Measurements from ENCODE around the gene BTN2A1.
"Not testable (repeated sequence)": the region's sequence is repeated elsewhere in the genome, so short reads cannot be mapped to it uniquely, and the experiment has no call there.

The BTN2A1 gene

DNA sequence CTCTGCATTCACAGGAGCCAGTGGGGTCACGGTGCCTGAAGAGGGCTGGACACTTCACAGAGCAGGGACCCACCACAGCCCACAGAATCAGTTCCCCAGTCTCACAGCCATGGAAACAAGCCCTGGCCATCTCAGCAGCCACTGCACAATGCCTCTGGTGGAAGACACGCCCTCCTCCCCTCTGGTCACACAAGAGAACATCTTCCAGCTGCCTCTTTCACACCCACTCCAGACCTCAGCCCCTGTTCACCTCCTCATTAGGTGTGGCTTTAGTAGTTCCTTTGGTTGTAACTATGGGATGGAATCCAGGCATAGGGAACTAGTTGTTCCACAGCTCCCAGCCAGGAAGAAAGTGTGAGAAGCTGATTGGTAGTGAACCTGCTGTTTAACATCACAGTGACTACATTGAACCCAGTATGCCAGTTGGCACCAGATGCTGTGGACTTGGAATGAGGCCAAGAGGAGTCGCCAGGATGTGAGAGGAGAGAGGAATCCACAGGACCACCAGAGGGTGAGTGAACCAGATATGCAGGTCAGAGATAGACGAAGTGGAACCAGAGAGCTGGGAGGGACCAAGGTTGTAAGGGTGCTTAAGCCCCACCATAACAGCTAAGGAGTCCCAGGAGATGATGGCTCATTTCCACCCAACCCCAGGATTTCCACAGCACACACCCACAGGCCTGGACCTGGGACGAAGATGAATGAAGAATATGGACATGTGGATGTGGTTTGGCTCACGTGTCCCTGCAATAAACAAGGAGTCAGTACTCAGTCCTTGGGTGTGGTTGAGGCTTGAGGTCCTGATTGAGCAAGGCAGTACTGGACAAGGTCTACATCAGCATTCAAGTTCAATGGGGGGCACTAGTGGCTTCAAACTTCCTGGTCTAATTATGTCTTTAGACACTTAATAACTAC, 26.2 kb upstream of the BTN2A1 start:
- H3K27ac ChIP-seq = no peak overlapping the region
- DNase-seq (ENCODE audit: low read depth, low spot score) = no peak

DNA sequence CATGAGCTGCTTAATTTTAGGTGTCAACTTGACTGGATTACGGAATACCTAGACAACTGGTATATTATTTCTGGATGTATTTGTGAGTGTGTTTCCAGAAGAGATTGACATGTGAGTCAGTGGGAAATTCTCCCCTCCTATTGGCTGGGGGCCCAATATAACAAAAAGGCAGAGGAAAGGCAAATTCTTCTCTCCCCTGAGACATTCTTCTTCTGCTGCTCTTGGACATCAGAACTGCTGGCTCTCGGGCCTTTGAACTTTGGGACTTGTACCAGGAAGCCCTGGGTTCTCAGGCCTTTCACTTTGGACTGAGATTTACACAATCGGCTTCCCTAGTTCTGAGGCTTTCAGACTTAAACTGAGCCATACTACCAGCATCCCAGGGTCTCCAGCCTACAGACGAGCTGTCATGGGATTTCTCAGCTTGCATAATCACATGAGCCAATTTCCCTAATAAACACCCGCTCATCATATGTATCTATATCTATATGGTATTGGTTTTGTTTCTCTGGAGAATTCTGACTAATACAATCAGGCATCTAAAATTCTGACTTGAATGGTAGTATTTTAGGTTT, 25.0 kb upstream of the BTN2A1 start:
- no peak for DNase-seq (ENCODE audit: low read depth, low spot score)
- H3K27ac ChIP-seq = no peak overlapping the region

DNA sequence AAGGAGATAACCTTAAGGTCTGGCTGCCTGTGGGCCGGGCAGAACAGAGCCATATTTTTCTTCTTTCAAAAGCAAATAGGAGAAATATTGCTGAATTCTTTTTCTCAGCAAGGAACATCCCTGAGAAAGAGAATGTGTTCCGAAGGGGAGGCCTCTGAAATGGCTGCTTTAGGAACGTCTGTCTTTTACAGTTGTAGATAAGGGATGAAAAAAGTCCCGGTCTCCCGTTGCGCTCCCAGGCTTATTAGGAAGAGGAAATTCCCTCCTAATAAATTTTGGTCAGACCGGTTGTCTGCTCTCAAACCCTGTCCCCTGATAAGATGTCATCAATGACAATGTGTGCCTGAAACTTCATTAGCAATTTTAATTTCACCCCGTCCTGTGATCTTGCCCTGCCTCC, 24.1 kb upstream of the BTN2A1 start:
- H3K27ac ChIP-seq; DNase-seq (ENCODE audit: low read depth, low spot score): not testable (repeated sequence)

DNA sequence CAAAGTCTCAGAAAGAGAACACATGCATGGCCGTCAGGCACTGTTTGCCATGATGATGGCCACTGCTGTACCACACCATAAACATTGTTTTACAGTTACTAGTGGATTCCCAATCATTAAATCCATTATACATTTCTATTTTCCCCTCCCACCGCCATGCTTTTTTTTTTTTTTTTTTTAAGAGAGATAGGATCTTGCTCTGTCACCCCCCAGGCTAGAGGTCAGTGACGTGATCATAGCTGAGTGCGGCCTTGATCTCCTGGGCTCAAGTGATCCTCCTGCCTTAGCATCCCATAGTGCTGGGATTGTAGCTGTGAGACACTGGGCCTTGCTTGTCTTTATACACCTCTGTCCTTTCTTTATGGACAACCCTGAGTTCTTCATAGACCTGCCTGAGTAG, 21.7 kb upstream of the BTN2A1 start:
- H3K27ac ChIP-seq = no peak overlapping the region
- DNase-seq (ENCODE audit: low read depth, low spot score) = no peak

DNA sequence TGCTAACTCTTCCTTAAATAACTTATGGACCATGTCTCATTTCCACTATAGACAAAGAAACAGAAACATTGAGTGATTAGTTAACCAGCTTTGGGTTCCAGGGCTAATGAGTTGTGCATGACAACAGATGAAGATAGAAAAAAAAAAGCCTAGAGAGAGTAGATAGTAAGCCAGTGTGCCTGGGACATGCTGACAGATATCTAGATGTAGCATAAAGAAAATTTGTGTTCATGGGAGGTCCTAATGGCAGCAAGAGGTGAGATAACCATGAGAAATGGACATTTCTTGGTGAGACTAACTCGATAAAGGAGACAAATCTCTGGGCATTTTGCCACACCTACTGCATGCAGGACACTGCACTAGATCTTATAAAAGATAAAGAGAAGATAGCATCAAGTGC, 20.2 kb upstream of the BTN2A1 start:
- no peak for DNase-seq (ENCODE audit: low read depth, low spot score)

DNA sequence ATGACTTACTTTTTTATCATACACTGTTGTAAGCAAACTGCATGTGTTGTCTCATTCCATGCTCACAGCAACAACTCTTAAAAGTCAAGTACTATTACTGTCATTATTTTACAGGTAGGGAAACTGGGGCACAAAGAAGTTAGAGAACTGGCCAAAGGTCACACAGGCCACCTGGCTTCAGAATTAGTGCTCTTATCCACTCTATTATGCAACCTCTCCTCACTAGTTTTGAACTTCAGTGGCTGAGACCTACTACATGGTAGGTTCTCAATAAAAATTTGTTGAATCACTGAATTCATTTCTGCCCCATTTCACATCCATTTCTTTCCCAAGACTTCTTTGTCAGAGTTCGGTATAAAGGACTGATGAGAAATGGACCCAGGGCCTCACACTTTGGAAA, 19.8 kb upstream of the BTN2A1 start:
- no peak for DNase-seq (ENCODE audit: low read depth, low spot score)
- no peak overlapping the region for H3K27ac ChIP-seq

More for the DNA sequence above, 20.2 kb upstream of the BTN2A1 start:
- H3K27ac ChIP-seq = no peak overlapping the region

DNA sequence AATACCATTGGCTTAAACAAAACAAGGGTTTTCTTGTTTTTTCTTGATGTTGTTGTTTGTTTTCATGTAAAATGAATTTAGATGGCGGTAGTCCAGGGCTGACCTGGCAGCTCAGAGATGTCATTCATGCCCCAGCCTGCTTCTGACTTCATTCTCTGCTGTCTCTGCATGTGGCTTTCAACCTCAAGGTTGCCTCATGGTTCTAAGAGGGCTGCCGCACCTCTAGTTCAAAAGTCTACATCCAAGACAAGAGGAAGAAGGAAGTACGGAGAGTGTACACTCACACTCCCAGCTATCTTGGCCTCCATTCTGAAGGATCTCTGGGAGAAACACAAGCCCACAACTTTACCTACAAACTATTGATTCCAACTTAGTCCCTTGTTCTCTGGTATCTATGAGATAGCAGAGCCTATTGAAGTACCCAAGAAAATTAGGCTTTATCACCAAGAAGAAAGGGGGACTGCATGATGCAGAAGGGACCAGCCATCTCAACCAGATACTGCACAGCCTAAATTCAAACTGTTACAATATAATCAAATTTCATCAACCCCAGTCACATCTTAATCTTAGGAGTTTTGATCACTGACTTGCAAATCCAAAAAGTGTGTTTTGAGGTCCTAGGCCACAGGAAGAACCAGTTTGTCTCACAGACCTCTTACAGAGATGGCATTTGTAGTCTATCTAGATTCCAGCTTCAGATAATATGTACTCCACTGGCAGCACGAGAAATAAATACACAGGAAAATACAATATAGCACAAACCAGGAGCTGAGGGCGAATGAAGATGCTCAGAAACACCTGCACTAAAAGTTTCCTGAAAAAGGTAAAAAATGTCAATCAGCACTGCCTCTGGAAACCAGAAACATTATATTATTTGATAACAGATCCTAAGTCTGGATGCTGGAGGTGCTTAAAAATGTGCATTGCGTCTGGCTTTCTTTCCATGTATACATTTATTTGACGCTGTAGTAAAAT, 18.3 kb upstream of the BTN2A1 start:
- peak; percentile 66 for DNase-seq (ENCODE audit: low read depth, low spot score)
- peak overlapping the region; percentile 57 for H3K27ac ChIP-seq

DNA sequence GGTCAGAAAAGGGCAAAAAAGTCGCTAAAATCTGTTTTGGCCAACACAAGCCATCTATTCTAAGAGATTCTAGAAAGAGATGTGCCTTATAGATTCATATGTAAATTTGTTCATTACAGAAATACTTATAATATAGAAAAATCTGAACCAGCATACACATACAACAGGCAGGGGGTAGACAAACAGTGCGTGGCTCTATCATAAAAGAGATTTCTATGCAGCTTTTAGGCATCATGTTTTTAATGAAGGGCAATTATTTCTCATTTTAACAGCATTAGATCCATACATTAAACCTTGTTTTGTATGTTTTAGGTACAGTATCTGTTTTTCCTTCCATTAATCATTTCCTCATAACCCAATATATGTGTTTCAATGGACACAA, 16.8 kb upstream of the BTN2A1 start:
- no peak overlapping the region for H3K27ac ChIP-seq
- no peak for DNase-seq (ENCODE audit: low read depth, low spot score)

DNA sequence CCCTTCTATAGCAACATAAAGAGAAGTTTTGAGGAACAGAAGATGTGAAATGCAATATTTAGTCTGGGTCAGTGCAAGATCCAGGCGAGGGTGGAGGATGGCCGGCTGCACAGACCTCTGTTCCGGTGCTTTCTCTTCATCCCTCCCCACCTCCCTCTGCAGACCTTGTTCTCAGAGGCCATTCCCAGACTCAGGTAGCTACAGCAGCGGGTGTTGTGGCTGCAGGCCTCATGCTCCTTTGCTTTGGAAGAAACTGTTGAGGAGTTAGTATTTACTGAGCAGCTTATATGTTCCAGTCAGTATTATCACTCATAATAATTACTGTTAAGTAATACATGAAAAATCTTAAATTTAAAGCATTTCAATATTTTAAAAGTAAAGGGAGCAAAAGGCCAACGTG, 15.8 kb upstream of the BTN2A1 start:
- no peak overlapping the region for H3K27ac ChIP-seq
- DNase-seq (ENCODE audit: low read depth, low spot score) = no peak

DNA sequence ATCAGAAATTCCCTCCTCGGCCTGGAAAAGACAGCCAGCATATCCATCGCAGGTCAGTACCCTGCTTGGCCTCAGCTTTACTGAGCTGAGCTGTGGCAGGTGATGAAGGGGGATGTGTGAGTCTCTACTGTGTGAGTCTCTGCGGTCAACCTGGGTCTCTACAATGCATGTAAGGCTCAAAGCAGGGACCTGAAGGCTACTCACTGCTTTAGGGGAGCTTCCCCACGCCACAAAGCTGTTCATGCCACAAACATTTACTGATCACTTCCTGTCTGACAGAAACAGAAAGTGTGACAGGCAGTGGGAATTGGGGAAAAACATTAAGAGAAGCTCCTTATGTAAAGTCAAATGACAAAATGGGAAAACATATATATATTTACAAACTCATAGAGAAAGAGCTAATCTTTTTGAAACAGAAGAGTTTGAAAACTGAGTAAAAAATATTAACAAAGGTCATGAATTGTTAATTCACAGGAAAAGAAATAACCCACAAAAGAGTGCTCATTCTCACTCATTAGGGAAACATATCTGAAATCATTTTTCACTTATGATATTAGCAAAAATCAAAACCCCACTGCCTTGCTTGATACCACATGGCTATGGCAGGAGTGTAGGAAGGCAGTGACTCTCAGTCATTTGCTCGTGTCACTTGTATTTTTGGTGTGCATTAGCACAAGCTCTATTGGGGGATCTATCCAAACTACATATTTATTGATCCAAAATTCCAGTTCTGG, 11.7 kb upstream of the BTN2A1 start:
- no peak for DNase-seq (ENCODE audit: low read depth, low spot score)
- H3K27ac ChIP-seq = no peak overlapping the region

DNA sequence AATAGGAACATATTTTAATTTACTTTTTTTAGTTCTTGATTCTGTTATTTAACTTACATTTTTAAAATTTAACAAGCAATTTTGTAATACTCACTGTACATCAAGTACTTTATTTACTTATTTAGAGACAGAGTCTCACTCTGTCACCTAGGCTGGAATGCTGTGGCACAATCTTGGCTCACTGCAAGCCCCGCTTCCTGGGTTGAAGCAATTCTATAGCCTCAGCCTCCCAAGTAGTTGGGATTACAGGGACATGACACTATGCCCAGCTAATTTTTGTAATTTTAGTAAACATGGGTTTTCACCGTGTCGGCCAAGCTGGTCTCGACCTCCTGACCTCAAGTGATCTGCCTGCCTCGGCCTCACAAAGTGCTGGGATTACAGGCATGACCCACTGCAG, 10.5 kb upstream of the BTN2A1 start:
- no peak overlapping the region for H3K27ac ChIP-seq
- no peak for DNase-seq (ENCODE audit: low read depth, low spot score)

DNA sequence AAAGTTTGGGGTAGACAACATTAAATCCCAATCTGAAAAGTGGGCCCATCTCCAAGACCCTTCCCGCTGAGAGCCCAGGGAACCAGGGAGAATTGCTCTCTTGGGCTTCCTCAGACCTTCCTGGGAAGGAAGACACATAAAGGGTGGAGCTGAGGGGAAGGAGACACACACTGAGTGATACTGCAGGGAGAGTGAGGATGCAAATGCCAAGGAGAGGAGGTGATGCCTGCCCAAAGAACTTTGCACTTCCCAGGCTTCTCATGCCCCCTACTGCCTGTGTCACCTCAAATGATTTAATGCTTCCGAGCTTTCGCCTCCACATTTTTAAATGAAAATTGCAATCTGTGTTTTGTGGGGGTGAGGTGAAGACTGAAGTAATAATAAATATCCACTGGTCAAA, 7.5 kb upstream of the BTN2A1 start:
- no peak for DNase-seq (ENCODE audit: low read depth, low spot score)
- no peak overlapping the region for H3K27ac ChIP-seq

DNA sequence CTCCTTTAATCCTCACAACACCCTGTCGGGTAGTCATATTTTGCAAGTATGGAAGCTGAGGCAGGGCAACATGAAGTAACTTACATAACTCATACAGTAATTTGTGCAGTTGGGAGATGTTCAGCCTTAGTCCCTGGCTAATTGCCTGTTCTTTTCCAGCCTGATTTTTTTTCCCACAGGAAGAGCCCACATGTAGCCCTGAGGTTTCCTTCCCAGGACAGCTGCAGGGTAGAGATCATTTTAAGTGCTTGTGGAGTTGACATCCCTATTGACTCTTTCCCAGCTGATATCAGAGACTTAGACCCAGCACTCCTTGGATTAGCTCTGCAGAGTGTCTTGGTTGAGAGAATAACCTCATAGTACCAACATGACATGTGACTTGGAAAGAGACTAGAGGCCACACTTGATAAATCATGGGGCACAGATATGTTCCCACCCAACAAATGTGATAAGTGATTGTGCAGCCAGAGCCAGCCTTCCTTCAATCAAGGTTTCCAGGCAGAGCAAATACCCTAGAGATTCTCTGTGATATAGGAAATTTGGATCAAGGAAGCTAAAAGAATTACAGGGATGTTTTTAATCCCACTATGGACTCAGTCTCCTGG, 5.0 kb upstream of the BTN2A1 start:
- no peak for DNase-seq (ENCODE audit: low read depth, low spot score)
- no peak overlapping the region for H3K27ac ChIP-seq

DNA sequence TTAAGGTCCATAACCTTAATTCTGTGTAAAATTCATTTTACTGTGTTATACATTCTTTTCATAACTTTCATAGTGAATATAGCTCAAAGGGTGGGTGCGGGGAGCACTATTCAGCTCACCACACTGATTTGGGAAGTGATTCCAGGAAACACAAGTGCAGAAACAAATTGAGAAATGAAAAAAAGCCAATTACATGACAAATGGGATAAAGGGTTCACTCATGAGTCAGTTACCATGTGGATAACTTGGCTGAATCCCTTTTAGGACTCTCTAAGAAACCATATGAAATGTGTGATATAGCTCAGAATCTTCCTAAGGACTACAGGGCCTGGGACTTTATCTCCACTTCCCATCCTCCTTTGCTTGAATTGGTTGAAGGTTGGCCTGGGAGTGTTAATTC, 3.1 kb upstream of the BTN2A1 start:
- H3K27ac ChIP-seq = no peak overlapping the region
- no peak for DNase-seq (ENCODE audit: low read depth, low spot score)

DNA sequence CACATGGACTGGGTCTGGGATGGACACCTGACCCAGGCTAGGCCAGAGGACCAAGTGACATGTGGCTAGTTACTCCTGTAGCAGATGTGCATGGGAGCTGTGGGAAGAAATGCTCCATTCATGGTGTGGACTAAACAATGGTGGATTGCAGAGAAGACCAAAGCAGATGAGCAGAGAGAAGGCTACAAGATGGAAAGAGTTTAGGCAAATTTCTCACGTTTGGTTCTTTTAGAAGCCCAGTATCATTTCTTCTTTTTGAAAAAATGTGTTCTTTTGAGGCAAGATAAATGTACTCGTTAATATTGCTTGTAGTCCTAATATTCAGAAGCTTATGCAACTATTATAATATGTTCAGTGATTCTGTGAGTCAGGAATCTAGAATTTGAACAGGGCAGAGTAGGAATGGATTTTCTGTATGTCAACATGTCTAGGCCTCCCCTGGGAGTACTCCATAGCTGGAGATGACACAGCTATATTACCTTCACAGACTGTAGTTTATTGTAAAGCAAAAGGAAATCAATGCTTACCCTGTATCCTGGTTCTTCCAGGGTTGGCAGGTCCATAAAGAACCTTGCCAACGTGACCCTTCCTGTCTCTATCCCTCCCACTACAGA, 2.3 kb upstream of the BTN2A1 start:
- peak; percentile 12 for DNase-seq (ENCODE audit: low read depth, low spot score)
- peak overlapping the region; percentile 51 for H3K27ac ChIP-seq

DNA sequence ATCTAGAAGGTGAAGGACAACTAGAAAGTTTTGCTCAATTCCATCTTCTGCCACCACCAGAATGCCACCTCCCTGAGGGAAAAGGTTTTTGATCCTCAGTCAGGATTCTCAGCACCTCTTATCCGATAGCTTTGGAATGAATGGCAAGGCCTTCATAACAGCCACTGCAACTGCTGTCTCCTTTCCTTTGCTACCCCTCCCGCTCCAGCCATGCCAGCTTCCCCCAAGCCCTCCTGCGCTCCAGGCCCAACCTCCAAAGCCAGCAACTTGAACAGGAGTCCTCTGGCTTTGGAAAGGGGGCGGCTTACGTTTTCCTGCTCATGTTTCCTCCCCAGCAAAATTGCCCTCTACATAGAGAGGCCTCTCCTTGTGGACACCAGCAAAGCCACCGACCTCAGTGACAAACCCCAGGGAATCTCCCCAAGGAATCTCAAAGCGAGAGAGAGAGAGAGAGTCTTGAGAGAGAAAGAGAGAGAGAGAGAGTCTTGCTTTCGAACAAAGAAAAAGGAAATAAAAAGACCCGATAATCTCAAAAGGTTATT, 420 bp upstream of the BTN2A1 start:
- no peak for DNase-seq (ENCODE audit: low read depth, low spot score)
- peak overlapping the region; percentile 78 for H3K27ac ChIP-seq

DNA sequence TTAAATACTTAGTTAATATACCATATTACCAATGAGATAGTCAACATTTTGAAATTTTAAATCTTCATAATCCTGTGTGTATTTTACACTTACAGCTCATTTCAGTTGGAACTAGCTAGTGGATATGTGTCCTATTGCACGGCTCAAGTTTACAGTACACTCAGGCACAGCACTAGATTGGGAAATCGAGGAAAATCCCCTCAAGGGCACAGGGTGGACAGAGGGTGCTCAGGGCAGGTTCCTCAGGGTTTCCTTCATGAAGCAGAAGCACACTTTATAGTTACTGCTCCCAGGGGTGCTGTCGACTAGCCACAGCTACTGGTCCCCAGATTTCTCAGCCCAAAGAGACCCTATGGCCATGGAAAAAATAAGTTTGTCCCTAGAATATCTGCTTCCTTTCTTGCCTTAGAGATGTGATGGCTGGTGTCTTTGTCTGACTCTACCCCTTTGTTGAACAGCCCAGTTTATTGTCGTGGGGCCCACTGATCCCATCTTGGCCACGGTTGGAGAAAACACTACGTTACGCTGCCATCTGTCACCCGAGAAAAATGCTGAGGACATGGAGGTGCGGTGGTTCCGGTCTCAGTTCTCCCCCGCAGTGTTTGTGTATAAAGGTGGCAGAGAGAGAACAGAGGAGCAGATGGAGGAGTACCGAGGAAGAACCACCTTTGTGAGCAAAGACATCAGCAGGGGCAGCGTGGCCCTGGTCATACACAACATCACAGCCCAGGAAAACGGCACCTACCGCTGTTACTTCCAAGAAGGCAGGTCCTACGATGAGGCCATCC, 1.5 kb downstream of the BTN2A1 start:
- H3K27ac ChIP-seq = no peak overlapping the region
- DNase-seq (ENCODE audit: low read depth, low spot score) = no peak

DNA sequence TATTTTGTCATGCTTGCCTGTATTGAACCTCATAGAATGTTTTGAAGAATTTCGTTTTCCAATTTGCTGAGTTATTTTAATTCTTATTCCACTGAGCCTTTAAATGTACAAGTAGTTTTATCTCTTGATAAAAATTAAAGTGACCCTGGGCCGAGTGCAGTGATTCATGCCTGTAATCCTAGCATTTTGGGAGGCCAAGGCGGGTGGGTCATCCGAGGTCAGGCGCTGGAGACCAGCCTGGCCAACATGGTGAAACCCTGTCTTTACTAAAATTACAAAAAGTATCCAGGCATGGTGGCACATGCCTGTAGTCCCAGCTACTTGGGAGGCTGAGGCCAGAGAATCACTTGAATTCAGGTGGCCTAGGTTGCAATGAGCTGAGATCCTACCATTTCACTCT, 3.6 kb downstream of the BTN2A1 start:
- H3K27ac ChIP-seq; DNase-seq (ENCODE audit: low read depth, low spot score): not testable (repeated sequence)

All from epithelial cell of prostate (primary cell).